ENCODE results near the gene COX10. TPM values are rescaled to one million over a fixed set of nuclear protein-coding genes. Genes with fewer than 3 reads are reported as not detected.

Gene COX10
- total RNA-seq, 2 experiments from 2014 or later, result 21.1 to 24.9 TPM

GRCh38 chr17:14245002-14245401 is 175.7 kb downstream of the COX10 start:
- no peak for TF ChIP-seq EZH2phosphoT487 (IDR thresholded peaks at IDR 0.05; ENCODE audit: borderline replicate concordance, low read depth, low read length)
- TF ChIP-seq CTCF (conservative IDR thresholded peaks at IDR 0.05; ENCODE audit: low read length), result no peak
- no peak overlapping the region for H3K4me3 ChIP-seq (ENCODE audit: low read depth, low read length, poor library complexity, severe bottlenecking)
- H3K27ac ChIP-seq (ENCODE audit: low read depth, low read length, poor library complexity, severe bottlenecking), result no peak overlapping the region
- H3K9me3 ChIP-seq (ENCODE audit: low read length), result no peaks in the 10 kb centered on the region
- ChIA-PET POLR2A (no interaction called here), CTCF (ENCODE audit: unreplicated experiment) (no interaction called here)
- no peaks in the 10 kb centered on the region for H4K20me1 ChIP-seq (ENCODE audit: insufficient read depth, low read length)
- H3K36me3 ChIP-seq (ENCODE audit: insufficient read depth, low read length), result no peaks in the 10 kb centered on the region
- no peaks in the 10 kb centered on the region for H3K4me1 ChIP-seq (ENCODE audit: insufficient read depth, low read length, poor library complexity, severe bottlenecking)
- no peaks in the 10 kb centered on the region for H3K9me2 ChIP-seq (ENCODE audit: insufficient read depth, low read length)
- no peak overlapping the region for H2AFZ ChIP-seq (ENCODE audit: low read length)
- no peak for DNase-seq (ENCODE audit: low spot score)
- no TSS peak for BruUV-seq (replicated peaks)
- intact Hi-C loops (cut with micrococcal nuclease; ENCODE audit: unreplicated experiment), result no loop called here
- H3K4me2 ChIP-seq (ENCODE audit: low read length), result no peak overlapping the region
- H3K79me2 ChIP-seq (ENCODE audit: insufficient read depth, low read depth, low read length), result no peaks in the 10 kb centered on the region

- BruUV-seq (replicated peaks), result no TSS peak
- intact Hi-C loops (cut with micrococcal nuclease; ENCODE audit: unreplicated experiment), result no loop called here
These were observed 176.3 kb downstream of the COX10 start for GRCh38 chr17:14245629-14246028.

More at GRCh38 chr17:14245629-14246028, 176.3 kb downstream of the COX10 start:
- Histone ChIP-seq H2AFZ (ENCODE audit: low read length) (no peak overlapping the region), H3K27ac (ENCODE audit: low read depth, low read length, poor library complexity, severe bottlenecking) (no peak overlapping the region), H3K4me3 (ENCODE audit: low read depth, low read length, poor library complexity, severe bottlenecking) (no peak overlapping the region), H3K4me2 (ENCODE audit: low read length) (no peak overlapping the region), H3K36me3 (ENCODE audit: insufficient read depth, low read length) (no peaks in the 10 kb centered on the region), H4K20me1 (ENCODE audit: insufficient read depth, low read length) (no peaks in the 10 kb centered on the region), H3K79me2 (ENCODE audit: insufficient read depth, low read depth, low read length) (no peaks in the 10 kb centered on the region), H3K4me1 (ENCODE audit: insufficient read depth, low read length, poor library complexity, severe bottlenecking) (no peaks in the 10 kb centered on the region), H3K9me3 (ENCODE audit: low read length) (no peaks in the 10 kb centered on the region), H3K9me2 (ENCODE audit: insufficient read depth, low read length) (no peaks in the 10 kb centered on the region)
- no peak for DNase-seq (ENCODE audit: low spot score)
- no peak for TF ChIP-seq CTCF (conservative IDR thresholded peaks at IDR 0.05; ENCODE audit: low read length)
- TF ChIP-seq EZH2phosphoT487 (IDR thresholded peaks at IDR 0.05; ENCODE audit: borderline replicate concordance, low read depth, low read length), result no peak
- ChIA-PET POLR2A (no interaction called here), CTCF (ENCODE audit: unreplicated experiment) (no interaction called here)

Small RNA genes within 50 kb of the gene (small RNA-seq; reads per million reads assigned to genes)
- not detected for gene RF00090

Other genes with a start within 250 kb of the COX10 start
- gene CDRT15, start 167.4 kb downstream of the COX10 start, total RNA-seq (2014; rRNA removed; shearing (Covaris generic)), result not detected in 2 replicates
- gene CDRT15, start 167.4 kb downstream of the COX10 start, total RNA-seq (2022), result not detected in 2 replicates
- 0.03 TPM in 1 of 2 replicates, not detected in the other for gene HS3ST3B1, start 231.6 kb downstream of the COX10 start, total RNA-seq (2014; rRNA removed; shearing (Covaris generic))
- 1.6 and 2.0 TPM in 2 replicates for gene HS3ST3B1, start 231.6 kb downstream of the COX10 start, total RNA-seq (2022)

Measured in OCI-LY7 (cell line).